Epithelial cell of prostate (primary cell): ENCODE data around the gene KCNC3.

ENCODE experiments used
- DNase-seq: peaks from one replicate; pipeline ENCODE4 v3.0.0-alpha.2; 2011; ENCODE audit warnings: low read depth, low spot score
- H3K27ac ChIP-seq: fragments of 450-650 bp; 2 replicates; pipeline ENCODE4 v1.5.1; 2017; ENCODE audit warnings: mild to moderate bottlenecking

The KCNC3 gene

GRCh38 chr19:50313812-50314536 is 15.2 kb downstream of the KCNC3 start:
- H3K27ac ChIP-seq, result no peak overlapping the region
- DNase-seq, result no peak

- DNase-seq, result no peak
- H3K27ac ChIP-seq, result no peak overlapping the region
These were observed 16.0 kb downstream of the KCNC3 start for GRCh38 chr19:50312967-50313811.

- no peak for DNase-seq
- H3K27ac ChIP-seq, result no peak overlapping the region
These were observed 17.2 kb downstream of the KCNC3 start for GRCh38 chr19:50311723-50312635.

- no peak overlapping the region for H3K27ac ChIP-seq
- no peak for DNase-seq
These were observed 18.3 kb downstream of the KCNC3 start for GRCh38 chr19:50310759-50311465.

- DNase-seq, result no peak
These were observed 19.6 kb downstream of the KCNC3 start for GRCh38 chr19:50309396-50310125.

GRCh38 chr19:50308991-50309390 is 20.2 kb downstream of the KCNC3 start:
- H3K27ac ChIP-seq, result no peak overlapping the region
- DNase-seq, result no peak

More at GRCh38 chr19:50309396-50310125, 19.6 kb downstream of the KCNC3 start:
- H3K27ac ChIP-seq, result no peak overlapping the region

- H3K27ac ChIP-seq, result no peak overlapping the region
- DNase-seq, result no peak
These were observed 25.6 kb downstream of the KCNC3 start for GRCh38 chr19:50303558-50303957.

- no peak overlapping the region for H3K27ac ChIP-seq
- DNase-seq, result no peak
These were observed 27.6 kb downstream of the KCNC3 start for GRCh38 chr19:50301607-50301971.

GRCh38 chr19:50300814-50301606 is 28.2 kb downstream of the KCNC3 start:
- H3K27ac ChIP-seq, result no peak overlapping the region
- DNase-seq, result no peak

GRCh38 chr19:50300051-50300450 is 29.1 kb downstream of the KCNC3 start:
- DNase-seq, result no peak
- H3K27ac ChIP-seq, result no peak overlapping the region

GRCh38 chr19:50293263-50294004 is 35.7 kb downstream of the KCNC3 start:
- H3K27ac ChIP-seq, result no peak overlapping the region
- no peak for DNase-seq

GRCh38 chr19:50292216-50292827 is 36.9 kb downstream of the KCNC3 start:
- no peak for DNase-seq
- no peak overlapping the region for H3K27ac ChIP-seq

- H3K27ac ChIP-seq, result no peak overlapping the region
- DNase-seq, result no peak
These were observed 38.4 kb downstream of the KCNC3 start for GRCh38 chr19:50290775-50291174.

GRCh38 chr19:50290011-50290410 is 39.2 kb downstream of the KCNC3 start:
- no peak for DNase-seq
- H3K27ac ChIP-seq, result no peak overlapping the region

- DNase-seq, result no peak
- no peak overlapping the region for H3K27ac ChIP-seq
These were observed 40.2 kb downstream of the KCNC3 start for GRCh38 chr19:50288954-50289353.

GRCh38 chr19:50287331-50287730 is 41.8 kb downstream of the KCNC3 start:
- no peak for DNase-seq
- H3K27ac ChIP-seq, result no peak overlapping the region

- DNase-seq, result no peak
- no peak overlapping the region for H3K27ac ChIP-seq
These were observed 42.7 kb downstream of the KCNC3 start for GRCh38 chr19:50286443-50286842.
